GM21528 (cell line): ENCODE data around the gene MAGEF1.

ENCODE experiments used
- ATAC-seq: cut with Tn5 transposase; IDR thresholded peaks from one replicate; pipeline ENCODE4 v1.9.1; 2021; ENCODE audit warnings: mild to moderate bottlenecking, moderate library complexity; ENCODE audit not compliant: unreplicated experiment, low FRiP score

The MAGEF1 gene

DNA sequence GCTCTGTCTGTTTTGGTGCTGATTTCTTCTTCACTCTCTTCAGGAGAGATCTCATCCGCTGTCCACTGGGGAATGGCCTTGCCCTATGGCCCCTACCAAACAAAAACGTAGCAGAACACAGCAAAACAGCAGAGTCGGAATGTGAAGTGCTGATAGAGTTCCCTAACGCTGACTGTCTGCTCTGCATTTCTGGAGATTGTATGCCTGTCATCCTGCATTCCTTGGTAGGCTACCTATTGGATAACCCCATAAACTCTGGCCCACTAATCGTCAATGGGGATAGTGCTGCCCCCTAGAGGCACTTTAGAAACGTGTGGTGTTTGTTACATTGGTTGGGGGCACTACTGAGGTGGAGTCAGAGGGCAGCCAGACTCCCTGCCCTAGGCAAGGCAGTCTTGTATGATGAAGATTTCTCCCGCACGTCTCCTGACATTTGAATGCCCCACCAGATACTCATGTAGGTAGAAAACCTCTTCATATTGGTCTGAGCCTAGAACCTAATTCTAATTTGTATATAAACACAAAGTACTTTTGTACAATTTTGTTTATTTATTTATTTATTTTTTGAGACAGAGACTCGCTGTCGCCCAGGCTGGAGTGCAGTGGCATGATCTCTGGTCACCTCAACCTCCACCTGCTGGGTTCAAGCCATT, 15.6 kb upstream of the MAGEF1 start:
- ATAC-seq: no peak

DNA sequence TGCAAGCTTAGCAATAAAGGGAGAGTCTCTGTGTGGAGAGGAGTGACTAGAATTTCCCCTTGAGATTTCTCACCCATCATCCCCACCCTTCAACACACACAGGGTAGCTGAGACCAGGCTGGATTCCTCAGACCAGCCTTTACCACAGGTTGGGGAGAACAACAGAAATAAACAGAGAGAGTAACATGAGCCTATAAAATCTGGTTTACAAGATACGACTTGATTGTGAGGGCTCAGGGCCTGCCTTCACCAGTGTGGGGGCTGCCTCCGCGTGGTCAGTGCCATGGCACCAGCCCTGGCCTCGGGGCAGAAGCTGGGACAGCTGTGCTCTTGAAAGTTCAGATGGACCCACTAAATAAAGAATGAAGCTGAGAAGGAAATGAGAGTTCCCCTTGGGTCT, 14.6 kb upstream of the MAGEF1 start:
- ATAC-seq: no peak

GRCh38 chr3:184725176-184725719, 13.4 kb upstream of the MAGEF1 start:
- no peak for ATAC-seq

- ATAC-seq: no peak
Observed at GRCh38 chr3:184724699-184725098, 12.8 kb upstream of the MAGEF1 start.

DNA sequence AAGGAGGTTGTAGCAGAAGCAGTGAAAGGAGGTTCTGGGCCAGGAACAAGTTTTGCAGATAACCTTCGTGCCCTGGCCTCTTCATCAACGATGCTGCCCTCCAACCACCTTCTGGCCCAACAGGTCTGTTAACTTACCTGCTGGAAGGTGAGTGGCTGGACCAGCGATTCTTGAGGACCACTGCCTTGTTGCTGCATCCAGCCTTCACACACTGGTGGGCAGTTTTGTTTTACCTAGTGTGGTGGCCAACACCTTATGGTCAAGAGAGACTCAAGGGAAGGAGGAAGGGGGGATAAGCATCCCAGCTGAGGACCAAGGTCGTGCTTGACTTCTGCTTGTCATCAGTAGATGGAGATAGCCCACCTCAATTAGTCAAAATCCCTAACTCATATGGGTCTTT, 7.8 kb upstream of the MAGEF1 start:
- ATAC-seq: no peak

GRCh38 chr3:184718431-184718830, 6.6 kb upstream of the MAGEF1 start:
- ATAC-seq: no peak

DNA sequence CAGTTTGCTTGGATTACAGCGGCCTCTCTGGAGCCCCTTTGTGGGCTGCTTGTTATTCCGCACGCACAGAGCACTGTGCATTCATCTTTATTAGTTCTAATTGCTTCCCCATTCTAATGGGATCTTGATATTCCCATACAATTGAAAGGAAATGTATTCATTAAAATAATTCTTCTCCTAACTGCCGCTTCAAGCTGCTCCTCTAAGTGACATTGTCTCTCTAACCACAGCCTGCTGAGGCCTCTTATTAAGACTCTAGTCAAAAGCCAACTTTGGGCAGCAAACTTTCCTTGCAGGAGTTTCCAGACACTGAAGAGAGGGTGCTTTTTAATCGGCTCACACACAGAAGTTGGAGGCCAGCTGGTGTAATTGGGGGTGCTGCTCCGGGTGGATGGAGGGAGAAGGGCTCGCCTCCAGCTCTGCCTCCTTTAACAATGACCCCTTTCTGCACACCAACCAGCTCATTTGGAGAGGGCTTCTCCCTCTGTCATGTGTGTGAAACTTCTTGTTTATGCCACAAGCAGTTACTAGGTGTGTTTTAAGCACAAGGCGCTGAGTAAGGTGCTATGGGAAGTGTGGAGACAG, 5.6 kb upstream of the MAGEF1 start:
- no peak for ATAC-seq

- ATAC-seq: no peak
Observed at GRCh38 chr3:184716622-184717398, 4.9 kb upstream of the MAGEF1 start.

GRCh38 chr3:184715943-184716621, 4.2 kb upstream of the MAGEF1 start:
- ATAC-seq: no peak

- ATAC-seq: no peak
Observed at GRCh38 chr3:184713521-184713920, 1.7 kb upstream of the MAGEF1 start.

- no peak for ATAC-seq
Observed at GRCh38 chr3:184713040-184713355, 1.1 kb upstream of the MAGEF1 start.

DNA sequence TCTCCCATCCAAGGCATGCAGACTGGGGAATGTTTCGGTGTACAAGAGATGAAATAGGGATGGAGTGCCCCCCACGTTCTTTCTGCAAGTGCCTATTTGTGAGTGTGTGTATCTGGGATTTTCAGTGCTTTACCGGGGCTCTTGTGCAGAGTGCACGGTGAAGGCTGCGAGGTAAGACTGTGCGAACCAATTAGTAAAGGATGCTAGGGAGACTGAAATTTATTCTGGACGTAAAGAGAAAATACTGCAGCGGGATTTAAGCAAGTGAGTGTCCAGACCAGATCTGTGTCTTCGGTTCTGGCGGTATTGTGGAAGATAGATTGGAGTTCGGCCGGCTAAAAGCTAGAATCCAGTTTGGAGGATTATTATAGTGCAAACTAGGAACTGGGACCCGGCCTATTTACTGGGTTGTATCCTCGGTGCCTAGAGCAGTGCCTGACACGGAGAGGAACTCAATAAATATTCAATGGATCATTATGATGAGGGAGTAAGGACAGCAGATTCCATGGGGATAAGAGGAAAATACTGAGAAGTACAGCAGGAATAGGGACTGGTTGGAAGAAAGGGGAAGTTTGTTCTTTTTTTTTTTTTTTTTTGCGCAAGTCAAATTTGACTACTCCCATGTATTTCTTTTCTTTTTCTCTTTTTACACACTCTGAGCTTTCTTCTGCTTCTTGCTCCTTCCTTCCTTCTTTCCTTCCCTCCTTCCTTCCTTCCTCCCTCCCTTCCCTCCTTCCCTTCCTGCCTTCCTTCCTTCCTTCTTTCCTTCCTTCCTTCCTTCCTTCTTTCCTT, 580 bp upstream of the MAGEF1 start:
- ATAC-seq: peak; percentile 32

DNA sequence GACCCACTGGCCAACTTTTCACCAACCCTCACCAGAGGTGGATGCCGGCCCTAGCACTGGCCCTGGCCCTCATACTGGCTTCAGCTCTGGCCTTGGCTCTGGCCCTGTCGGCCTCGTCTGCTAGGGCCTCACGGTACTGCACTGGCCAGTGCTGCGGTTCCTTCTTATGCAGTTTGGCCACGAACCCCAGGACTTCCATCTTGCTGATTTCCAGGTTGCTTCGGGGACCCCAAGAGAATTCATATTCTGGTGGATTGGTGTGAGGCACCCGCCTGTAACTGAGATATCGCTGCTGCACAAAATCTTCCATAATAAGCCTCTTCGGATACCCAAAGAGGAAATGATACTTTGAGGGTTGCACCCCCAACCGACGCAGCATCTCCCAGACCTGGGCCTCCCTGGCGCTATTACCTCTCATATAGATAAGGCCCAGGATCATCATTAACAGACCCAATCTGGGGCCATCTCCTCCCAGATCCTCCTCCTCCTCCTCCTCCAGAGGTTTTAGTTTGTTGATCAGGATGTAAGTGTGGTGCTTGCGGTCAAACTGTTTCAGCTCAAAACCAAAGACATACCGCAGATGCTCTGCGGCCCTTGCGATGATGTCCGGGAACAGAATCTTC, 883 bp downstream of the MAGEF1 start:
- ATAC-seq: peak; percentile 68

GRCh38 chr3:184703657-184704056, 8.2 kb downstream of the MAGEF1 start:
- no peak for ATAC-seq

GRCh38 chr3:184700759-184701158, 11.1 kb downstream of the MAGEF1 start:
- ATAC-seq: no peak

- no peak for ATAC-seq
Observed at GRCh38 chr3:184697845-184698244, 14.0 kb downstream of the MAGEF1 start.

DNA sequence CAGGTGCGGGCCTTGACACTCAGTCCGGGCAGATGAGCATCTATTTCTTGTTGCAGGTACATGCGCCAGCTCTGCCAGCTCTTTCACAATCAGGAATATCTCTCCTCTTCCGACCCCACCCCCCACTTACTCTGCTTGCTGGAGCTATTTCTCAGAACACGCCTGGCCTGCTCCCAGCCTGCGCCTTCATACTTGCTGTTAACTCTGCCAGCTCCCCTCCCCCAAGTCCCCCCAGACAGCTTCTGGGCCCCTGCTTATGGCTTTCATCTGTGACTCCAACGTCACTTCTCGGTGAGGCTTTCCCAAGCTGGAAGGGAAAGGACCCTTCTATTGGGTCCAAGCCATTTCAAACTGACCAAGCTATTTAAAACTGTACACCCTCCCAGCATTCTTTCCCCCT, 15.2 kb downstream of the MAGEF1 start:
- ATAC-seq: no peak

GRCh38 chr3:184694716-184695115, 17.1 kb downstream of the MAGEF1 start:
- ATAC-seq: no peak

DNA sequence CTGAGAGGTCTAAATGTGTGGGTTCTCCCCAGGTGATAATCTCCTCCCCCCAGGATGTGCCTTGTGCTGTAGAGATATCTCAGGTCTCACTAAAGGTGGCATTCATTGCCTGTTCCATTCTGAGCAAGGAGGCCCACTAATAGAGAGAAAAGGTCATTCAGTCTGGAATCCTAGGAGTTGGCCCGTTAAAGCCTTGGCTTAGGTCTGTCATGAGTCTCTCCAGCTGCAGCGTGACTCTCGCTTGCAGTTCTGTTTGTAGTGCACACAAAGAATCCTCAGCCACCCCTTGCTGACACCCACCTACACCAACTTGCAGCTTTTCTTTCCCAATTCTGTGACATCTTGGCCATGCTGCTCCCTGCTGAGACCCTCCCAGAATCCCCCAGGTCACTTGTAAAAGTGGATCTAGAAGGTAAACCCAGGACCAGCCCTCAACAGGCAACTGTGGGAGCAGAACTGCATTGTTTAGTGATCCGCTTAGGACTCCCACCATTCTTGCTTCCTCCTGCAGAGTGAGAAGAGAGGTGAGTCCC, 17.7 kb downstream of the MAGEF1 start:
- ATAC-seq: no peak
